GM03348 (cell line): ENCODE results near the gene TANC1.

ENCODE experiments used
- DNase-seq: peaks from one replicate; pipeline ENCODE4 v3.0.0; 2012; ENCODE audit warnings: low spot score

TANC1 gene

GRCh38 chr2:159196393-159196925 is 228.0 kb downstream of the TANC1 start:
- no peak for DNase-seq

GRCh38 chr2:159199236-159199635 is 230.8 kb downstream of the TANC1 start:
- no peak for DNase-seq

- DNase-seq = no peak
Measured at GRCh38 chr2:159199761-159200465, 231.5 kb downstream of the TANC1 start.

GRCh38 chr2:159200498-159200897 is 232.1 kb downstream of the TANC1 start:
- no peak for DNase-seq

GRCh38 chr2:159201360-159202063 is 233.1 kb downstream of the TANC1 start:
- DNase-seq = no peak

DNA sequence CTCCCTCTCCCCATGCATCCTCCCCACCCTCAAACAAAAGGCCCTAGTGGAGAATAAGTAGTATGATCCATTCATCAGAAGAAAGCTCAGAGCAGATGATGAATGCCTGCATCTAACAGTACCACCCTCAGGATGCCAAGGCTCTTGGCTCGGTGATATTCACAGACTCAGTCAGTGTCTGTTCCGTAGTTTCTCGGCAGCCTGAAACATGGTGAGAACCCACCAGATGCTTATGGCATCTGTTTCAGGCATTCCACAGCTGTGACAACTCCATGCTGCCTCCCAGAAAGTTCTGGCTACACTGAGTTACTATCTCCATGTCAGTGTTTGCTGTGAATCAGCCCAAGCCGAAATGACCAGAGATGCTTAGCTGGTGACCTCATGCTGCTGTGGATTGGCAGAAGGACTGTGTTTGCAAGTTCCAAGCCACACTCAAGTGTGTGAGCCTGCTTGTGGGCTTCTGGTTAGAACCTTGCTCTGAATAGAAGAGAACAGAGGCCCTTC is 234.2 kb downstream of the TANC1 start:
- DNase-seq = peak; percentile 95

DNA sequence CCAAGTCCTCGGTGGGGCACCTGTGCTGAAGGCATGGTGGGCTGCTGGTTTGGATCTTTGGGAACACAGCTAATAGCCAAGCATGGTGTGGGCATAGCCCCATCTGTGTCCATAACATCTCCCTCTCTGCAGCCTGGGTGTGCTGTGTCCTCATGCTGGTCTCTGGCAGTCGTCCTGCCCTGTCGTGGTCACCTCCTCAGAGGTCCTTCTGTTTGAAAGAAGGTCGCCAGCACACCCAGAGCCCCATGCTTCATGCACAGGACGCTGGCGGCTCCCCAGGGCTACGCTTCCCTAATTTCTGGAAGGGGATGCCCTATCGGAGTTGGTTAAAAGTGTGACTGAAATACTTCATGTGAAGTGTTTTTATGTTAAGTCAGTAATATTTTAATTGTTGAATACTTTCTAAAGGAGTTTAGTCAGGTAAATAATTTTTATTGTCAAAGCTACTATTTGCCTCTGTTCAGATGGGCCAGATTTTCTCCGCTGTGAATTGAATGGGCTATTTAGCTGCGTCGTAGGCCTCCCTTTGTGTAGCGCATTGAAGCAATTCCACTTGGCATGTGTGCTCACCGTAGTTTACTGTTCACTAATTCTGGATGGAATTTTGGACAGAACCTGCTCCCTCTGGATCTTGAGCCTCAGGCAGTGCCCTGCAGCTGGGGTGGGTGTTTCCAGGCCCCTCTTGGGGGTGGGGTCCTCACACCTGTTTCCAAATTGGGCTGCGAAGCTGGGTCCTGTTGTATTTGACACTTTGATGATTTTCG is 236.1 kb downstream of the TANC1 start:
- DNase-seq = no peak

DNA sequence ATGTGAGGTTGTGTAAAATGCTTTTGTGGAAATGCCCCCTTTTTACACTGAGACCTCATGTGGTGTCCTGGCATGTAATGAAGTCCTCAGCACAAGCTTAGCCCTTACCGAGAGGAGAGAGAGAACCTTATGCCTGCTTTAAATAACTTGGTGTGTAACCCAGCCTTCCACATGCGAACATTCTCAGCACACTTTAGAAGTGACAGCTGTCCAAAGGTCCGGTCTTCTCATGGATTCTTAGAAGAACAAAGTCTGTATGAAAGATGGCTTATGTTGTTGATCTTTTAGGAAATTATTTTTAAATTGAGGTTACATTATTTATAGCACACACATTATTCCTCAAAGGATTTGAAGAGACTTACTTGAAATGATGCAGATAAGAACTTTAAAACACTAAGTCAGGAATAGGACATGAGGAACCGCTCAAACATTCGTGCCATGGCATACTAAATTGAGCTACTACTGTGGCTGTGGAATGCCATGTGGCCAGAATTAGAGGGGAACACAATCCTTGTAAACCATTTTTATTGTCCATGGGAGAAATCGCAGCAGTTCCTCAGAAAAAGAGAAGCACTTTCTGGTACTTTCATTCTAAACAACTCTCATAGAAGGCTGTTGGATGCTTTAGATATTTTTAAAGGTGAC is 238.4 kb downstream of the TANC1 start:
- no peak for DNase-seq

DNA sequence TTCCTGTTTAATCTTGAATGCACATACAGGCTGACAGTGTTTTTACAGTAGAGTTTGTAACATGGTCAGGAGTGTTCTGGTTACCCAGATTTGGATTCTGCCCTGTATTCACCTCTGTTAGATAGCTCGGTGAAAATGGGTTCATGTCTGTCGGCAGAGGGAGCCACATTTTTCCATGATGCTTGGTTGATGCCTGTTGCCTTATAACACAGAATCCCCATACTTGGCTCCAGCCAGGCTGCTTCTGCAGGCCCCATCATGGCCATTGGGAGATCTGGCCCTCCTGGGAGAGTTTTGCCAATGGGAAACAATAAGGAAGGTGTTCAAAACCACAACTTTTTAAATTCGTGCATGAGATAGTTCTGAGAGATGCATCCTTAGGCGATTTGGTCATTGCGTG is 240.0 kb downstream of the TANC1 start:
- no peak for DNase-seq

DNA sequence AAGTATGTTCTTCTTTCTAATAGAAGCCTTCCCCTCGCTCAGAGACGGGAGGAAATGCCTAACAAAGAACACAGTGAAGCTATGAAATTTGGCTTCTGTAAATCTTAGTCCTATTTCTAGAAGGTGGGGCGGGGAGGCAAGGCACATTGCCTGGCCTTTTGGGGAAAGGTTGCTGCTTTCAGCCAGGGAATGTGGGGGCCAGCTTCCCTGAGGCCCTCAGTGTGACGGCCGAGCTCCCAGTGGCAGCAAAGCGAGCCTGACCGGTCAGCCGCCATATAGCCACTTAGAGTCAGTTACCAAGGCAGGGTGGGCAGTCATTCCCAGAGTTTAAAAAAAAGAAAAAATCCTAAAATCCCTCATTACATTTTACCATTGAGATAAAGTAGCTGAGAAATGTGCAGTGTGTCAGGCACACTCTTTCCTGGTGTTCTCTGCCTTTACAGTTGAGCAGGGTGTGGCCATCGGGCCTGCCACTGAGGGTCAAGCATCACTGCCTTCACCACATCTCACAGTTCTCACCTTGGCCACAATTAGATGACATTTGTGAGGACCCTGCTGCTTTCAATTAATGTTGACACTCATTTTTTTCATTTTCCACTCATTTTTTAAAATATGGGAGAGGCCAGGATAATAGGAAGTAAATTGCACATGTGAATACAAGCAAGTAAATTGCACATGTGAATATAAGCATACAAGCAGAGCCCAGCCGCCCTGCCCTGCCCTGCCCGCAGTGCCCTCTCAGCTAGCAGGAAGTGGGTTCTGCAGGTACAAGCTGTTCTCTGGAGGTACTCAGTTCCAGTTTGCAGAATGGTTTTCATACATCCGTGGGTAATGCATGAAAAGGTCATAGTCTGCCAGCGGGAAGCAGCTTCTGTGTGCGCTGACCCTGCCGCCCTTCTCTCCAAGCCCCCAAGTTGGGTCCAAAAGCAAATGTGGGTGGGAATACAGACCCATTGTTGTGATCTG is 241.2 kb downstream of the TANC1 start:
- DNase-seq = no peak

- DNase-seq = no peak
Measured at GRCh38 chr2:159211447-159212396, 243.3 kb downstream of the TANC1 start.

- no peak for DNase-seq
Measured at GRCh38 chr2:159213296-159213695, 244.9 kb downstream of the TANC1 start.

DNA sequence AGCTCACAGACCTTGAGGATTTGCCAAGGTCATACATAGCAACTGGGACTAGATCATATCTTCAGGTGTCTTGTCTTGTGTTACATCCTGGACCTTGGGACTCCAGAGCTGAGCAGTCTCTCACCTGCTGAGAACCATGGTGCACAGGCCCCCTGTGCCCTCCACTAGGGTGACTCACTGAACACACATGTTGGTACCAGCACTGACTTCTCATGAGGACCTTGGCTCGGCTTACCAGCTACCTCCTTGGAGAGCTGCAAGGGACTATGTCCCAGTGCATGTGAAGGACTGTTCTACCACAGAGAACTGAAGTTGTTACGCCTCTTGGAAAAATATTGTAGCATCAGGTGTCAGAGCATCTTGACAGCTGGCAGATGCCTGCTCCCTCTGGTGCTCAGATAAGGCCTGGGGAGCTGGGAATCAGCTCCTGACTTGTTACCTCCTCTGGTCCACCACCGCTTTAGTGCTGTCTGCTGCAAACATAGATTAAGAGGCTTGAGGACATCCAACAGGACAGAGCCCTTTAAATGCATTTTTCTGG is 246.0 kb downstream of the TANC1 start:
- no peak for DNase-seq

DNA sequence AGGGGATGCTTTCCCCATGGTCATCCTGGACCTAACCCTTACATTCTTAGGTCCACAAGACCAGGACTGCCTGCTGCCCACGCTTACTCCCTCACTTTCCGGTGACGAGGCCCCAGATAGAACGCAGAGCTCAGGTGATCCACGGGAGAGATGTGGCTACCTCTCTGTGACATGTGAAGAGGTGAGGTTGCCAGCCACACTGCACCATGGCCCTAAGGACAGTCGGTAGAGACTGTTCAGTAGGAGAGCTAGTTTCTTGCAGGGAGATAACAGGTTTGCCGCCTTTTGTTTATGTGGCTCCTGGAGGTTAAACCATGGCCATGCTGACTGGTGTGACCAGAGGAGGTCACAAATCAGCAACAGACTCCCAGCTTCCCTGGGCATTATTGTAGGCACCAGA is 246.7 kb downstream of the TANC1 start:
- DNase-seq = no peak

GRCh38 chr2:159217676-159218075 is 249.2 kb downstream of the TANC1 start:
- DNase-seq = no peak

- DNase-seq = no peak
Measured at GRCh38 chr2:159218389-159218788, 249.9 kb downstream of the TANC1 start.

GRCh38 chr2:159219394-159219998 is 251.1 kb downstream of the TANC1 start:
- DNase-seq = no peak

DNA sequence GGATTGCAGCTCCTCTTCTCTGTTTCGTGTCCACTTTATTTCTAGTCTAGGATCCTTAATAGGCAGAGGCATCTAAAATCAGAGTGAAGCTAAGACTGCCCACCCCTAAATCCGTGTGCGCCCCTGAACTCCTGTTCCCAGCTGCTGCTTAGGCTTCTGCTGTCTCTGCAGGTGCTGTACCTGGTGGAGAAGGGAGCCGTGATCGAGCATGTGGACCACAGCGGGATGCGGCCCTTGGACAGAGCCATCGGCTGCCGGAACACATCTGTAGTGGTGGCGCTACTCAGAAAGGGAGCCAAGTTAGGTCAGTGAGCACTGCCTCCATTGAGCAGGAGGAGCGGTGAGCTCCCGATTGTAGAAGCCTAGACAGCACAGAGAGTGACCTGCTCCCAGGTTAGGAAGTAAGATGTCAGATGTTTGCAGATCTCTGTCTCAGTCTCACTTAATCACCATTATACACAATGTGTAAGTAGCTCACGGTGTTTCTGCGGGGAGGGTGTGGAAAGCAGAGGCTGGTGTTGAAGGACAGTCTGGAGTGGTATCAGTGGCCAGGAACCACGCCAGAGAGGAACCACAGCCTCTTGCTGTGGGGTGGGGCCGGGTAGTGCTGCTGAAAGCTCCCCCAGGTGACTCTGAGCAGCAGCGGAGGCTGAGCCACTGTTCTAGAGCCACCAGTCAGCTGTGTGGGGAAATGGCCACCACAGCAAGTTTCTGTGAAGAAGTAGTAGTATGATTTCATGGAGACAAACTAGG is 255.8 kb downstream of the TANC1 start:
- no peak for DNase-seq
